GM19035 (cell line): ENCODE results near the gene TBC1D14.

Experiments used
- ATAC-seq: cut with Tn5 transposase; IDR thresholded peaks from one replicate; pipeline ENCODE4 v1.9.1; 2021; ENCODE audit not compliant: unreplicated experiment

Gene TBC1D14

DNA sequence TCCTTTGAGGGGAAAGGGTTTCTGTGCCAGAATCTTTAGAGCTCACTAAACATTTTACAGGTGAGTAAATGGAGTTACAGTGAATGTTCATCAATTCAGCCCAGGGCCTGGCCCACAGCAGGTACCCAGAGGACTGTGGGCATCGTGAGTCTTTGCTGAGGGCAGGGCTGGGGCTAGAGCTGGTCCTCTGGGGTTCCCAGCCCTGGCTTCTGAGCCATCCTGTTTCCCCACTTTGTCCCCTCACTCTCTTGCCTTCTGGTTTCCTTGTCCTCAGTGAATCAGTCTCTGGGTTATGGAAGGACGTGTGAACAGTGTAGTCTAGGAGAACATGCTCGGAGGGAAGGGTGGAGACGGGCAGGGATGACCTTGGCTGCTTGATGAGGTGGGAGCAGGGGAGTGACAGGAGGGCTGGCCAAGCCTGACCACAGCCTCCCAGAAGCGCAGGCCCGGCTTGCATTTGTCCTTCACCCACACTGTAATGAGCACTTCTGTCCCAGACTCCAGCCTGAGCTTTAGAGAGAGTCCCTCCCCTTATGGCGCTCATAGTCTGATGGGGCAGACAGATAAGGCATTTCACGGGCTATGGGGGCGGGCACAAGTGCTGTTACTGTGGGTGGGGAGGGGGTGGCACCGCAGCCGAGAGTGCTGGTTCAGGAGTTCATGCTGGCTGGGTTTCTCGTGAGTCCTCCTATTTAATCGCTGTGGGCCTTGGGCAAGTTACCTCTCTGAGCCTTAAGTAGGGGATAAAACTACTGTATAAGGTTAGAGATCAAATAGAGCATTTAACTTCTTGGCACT lies 17.3 kb downstream of the TBC1D14 start:
- no peak for ATAC-seq

- no peak for ATAC-seq
These were observed 18.5 kb downstream of the TBC1D14 start for GRCh38 chr4:6928081-6928480.

DNA sequence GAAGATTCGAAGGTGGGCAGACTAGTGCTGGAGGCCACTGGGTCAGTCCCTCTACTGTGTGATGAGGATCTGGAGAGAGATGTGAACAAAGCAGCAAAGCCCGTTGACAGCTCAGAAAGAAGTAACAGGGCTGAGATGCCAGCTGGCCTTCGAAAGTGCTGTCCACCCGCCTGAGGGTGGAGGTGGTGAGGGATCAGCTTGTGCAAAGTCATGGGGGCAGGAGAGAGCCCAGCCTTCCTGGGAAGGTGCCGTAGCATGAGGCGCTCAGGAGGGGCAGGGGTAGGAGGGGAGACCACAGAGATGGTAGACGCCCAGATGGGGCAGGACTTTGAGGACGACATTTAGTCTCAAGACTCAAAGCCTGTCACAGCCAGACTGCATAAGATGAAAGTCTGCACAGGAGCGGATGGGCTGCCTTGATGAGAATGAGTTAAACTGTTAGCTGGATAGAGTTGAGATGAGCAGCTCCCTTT lies 19.7 kb downstream of the TBC1D14 start:
- no peak for ATAC-seq

DNA sequence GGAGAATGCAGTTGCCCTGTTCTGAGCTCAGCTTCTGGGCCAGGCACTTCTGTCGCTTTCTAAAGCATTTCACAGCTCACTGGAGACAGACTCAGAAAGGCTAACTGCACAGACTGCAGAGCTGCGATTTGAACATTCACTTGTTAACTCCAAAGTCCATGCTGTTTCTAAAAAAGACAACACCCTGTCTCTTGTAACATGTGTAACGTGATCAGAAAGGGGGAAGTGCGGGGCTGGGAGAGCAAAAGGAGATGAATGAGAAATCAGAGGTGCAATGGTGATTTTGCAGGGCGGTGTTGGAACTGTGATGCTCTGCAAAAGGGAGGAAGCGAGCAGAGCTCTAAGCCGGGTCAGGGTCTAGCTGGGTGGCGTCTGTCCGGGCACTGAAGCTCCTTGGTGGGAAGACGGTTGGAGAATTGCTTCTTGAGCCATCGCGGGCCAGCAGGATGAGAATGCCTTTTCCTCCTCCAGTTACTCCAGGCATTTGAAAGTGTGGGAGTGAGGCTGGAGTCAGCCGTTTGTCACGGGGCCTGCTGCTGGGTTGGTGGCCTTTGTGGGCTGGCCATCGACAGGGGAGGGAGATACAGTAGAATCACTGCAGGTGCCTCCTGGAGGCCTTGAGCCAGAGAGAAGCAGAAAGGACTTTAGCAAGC lies 20.3 kb downstream of the TBC1D14 start:
- no peak for ATAC-seq

- no peak for ATAC-seq
These were observed 22.8 kb downstream of the TBC1D14 start for GRCh38 chr4:6932475-6932874.

DNA sequence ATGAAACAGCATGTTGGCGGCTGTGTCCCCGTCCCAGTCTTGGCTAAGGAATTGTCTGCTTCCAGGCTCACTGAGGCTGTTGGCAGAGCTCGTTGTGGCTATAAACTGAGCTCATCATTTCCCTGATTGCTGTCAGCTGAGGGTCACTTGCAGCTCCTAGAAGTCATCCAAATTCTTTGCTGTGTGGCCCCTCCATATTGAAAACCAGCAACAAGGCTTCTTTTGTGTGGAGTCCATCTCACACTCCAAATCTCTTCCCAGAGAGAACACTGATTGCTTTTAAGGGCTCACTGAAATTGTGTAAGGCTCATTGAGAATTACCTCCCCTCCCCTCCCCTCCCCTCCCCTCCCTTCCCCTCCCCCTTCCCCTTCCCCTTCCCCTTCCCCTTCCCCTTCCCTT lies 23.3 kb downstream of the TBC1D14 start:
- ATAC-seq, result no peak

DNA sequence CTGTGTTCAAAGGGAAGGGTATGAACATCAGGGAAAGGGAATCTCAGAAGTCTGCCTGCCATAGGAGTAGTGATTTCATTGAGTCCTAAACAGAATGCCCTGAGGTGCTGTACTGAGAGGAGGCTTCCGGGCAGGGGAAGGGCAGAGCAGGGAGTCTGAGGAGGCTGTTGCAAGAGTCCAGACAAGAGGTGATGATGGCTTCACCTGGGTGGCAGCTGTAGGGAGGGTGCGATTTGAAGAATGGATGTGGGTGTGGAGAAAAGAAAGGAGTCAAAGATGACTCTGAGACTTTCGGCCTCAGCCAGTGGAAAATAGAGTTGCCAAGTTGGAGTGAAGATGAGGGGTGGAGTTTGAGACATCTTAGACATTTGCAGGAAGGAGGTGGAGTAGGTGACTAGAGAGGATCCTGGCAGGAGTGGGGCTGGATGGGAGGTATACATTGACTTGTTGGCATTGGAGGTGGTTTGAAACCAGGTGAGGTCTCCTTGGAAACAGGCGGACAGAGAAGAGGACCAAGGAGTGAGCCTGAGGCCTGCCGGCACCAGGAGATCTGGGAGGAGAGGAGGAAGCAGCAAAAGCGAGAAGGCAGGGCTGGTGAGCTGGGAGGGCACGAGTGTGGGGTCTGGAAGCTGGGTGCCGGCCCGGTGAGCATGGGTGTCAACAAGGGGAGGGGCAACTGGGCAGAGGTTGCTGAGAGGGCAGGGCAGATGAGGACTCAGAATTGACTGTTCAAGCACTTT lies 24.2 kb downstream of the TBC1D14 start:
- ATAC-seq, result no peak

DNA sequence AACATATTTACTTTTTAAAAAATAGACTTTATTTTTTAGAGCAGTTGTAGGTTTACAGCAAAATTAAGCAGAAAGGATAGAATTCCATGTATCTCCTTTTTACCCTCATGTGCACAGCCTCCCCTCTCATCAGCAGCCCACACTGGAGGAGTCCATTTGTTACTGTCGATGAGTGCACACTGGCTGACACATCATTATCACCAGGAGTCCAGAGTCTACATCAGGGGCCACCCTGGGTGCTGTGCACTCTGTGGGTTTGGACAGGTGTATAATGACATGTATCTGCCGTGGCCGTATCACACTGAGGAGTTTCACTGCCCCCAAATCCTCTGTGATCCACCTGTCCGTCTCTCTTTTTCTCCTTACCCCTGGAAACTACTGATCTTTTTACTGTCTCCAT lies 26.3 kb downstream of the TBC1D14 start:
- ATAC-seq, result no peak

DNA sequence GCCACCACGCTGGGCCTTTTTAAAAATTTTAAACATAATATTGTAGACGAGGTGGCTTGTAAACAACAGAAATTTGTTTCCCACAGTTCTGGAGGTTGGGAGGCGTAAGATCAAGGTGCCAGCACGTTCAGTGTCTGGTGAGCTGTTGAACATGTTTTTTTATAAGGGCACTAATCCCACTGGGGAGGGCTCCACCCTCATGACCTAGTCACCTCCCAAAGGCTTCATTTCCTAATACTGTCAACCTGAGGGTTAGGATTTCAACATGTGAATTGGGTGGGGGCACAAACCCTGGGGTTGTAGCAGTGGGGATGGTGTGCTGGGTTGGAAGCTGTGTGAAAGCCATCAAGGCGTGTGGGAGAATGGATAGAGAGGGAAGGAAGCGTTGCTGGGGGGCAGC lies 27.6 kb downstream of the TBC1D14 start:
- ATAC-seq, result no peak

DNA sequence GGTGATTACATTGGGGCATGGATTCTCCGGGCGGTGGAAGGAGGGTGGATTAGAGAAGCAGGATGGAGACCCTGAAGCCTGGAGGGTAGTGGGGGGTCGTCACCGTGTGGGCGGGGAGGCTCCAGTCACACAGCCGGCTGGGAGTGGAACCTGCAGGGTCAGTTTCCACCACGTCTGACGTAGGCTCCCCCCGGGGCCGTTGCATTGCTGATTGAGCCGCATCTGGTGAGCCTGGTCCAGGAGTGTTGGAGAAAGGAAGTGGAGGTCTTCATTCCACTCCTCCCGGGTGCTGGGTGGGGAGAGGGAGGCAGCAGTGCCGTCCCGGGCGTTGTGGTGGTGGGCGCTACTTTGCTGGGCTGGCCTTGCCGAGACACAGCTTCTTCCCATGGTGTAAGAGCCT lies 28.1 kb downstream of the TBC1D14 start:
- no peak for ATAC-seq

DNA sequence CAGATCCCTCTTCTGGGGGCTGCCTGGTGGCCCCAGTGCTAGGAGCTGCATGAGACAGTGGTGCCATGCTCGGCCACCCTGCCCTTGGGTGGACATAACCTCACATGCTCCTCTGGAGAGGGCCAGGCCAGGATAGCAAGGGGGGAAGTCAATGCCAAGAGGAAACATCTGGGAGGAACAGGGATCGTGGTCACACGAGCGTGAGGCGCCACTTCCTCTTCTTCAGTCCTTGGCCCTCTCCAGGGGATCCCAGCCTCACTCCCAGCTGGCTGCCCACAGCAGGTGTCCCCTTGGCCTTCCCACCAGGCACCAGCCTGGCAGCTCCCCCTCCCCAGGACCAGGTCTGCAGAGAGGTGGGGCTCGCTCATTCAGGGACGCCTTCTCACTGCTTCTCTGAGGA lies 28.6 kb downstream of the TBC1D14 start:
- no peak for ATAC-seq

DNA sequence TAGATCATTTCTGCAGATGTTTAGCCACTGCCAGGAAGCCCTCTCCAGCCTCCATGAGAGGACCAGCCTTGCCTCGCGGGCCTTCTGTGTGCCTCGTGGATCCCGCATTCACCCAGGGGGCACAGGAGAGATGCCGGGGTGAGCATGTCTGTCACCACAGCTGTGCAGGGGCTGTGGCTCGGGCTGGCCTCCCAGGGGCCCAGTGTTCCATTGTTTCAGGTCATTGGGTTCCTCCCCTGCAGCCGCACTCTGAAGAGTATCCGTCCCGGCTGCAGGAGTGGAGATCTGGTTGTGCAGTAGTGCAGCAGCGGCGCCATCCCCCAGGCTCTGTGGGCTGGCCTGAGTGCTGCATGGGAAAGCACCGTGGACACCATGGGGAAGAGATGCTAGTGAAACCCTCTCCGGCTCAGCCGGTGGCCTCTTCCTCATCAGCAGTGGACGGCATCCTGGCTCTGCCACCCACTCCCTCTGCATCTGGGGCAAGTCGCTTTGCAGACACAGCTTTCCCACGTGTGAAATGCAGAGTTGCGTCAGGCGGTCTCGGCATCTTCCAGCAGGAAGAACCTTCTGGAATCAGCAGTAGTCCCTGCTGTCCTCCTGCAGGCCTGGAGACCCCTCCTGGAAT lies 29.1 kb downstream of the TBC1D14 start:
- no peak for ATAC-seq

DNA sequence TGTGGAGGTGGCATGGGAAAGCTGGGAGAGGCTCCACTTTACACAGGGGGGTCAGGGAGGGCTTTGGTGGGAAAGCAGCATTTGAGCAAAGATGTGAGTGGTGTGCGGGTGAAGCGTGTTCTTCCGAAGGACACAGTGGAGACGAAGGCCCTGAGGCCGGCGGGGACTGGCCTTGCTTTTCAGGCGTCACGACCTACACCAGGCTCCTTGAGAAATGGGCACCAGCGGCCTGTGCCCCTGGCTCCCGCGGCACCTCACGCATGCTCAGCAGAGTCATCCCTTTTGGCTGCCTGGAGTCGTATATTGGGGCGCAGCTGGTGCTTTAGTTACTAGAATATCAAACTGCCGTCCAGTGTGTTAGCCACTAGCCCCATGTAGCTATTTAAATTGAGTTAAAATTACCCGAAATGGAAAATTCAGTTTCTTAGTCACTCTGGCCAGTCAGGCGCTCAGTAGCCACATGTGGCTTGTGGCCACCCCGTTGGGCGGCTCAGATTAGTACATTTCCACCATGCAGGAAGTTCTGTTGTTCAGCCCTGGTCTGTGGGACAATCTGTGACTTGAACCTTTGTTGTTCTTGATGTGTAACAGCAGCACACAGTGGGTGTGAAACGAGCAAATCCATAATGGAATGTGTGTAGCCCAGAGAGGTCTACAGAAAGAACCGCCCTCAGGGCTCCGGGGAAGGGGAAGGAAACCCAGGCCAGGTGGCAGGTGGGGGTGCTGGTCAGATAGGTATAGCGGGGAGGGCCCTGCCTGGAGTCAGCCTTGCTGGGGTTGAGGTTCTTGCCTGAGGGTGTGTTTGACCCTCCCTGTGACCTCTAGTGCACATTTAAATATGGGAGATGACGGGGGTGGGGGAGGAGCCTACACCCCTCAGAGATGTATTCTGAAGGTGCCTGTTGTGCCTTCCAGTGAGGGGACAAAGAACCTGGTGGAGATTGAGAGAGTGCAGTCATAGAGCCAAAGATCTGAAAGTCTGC lies 30.4 kb downstream of the TBC1D14 start:
- ATAC-seq, result no peak

- ATAC-seq, result no peak
These were observed 31.1 kb downstream of the TBC1D14 start for GRCh38 chr4:6940744-6941137.

GRCh38 chr4:6941796-6942195 lies 32.2 kb downstream of the TBC1D14 start:
- no peak for ATAC-seq

DNA sequence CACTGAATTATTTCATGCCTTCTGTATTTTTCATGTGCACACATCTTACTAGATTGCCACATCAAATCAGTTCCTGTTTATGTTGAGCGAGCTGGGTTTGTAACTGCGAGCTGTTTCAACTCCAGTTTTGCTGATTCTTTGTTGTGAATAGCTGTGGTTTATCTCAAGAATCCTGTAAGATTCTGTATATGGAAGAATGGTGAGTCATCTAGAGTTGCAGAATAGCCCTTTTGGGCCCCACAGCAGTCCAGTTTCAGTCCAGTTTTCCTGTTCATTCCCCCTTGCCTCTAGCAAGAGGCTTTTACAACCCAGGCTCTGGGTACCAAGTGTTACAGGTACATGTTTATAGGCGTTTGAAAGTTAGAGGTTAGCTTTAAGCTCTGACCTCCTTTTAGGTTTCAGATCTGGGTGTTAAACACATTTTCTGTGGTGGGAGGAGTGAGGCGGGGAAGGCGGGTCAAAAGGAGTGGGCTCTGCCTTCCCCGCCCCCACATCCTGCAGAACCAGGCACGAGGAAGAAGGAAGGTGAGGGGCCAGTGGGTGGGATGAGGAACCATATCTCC lies 32.7 kb downstream of the TBC1D14 start:
- ATAC-seq, result peak; percentile 69

DNA sequence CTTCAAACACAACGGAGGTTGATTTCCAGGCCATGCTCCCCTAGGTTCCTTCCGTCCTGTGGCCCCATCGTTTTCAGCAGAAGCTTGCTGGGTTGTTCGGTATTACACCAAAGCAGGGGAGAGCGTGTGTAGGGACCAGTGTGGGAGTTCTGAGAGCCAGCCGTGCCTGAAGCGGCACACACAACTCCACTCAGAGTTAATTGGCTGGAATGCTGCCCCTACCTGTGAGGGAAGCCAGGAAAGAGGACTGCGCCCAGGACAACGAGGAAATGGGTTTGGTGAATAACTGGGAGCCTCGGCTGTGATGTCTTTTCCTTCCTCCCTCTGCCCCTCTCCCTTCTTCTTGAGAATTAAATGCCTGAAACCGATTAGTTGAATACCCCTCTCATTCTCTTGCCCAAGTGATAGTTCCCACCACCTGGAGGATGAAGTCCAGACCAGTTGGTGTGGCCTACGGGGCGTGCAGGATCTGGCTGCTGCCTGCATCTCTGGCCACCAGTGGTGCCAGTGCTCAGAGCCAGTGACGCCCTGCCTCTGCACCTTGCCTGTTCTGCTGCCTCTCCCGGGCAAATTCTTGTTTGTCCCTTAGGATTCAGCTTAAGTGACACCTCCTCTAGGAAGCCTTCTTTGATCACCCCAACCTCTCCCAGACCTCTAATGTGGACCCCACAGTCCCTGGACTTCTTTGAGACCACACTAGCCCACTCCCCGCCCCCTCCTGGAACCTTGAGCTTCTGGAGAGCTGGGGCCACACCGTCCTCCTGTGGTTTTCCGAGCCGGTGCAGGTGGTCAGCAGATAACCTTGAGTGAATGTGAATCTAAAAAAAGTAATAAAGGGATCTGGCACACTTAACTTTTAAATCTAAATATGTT lies 33.6 kb downstream of the TBC1D14 start:
- ATAC-seq, result no peak

DNA sequence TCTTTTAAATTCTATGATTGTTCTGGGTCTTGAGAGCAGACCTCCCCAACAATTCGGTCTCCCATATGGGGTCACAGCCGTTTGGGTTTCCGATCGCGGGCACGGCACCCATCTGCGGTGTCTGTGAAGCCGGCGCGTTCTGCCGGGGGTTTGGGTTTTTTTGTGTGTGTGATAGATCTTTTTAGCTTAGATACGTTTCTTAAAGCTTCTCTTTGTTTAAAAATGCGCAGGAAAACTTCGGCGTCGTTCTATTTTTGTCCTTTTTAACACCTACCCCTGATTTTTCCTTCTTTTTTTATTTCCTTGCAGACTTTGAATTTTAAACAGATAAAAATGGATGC lies 34.2 kb downstream of the TBC1D14 start:
- no peak for ATAC-seq
